NCI-H2196 (cell line): Measurements from ENCODE around the gene EHMT1.
"Not testable (repeated sequence)": the region's sequence is repeated elsewhere in the genome, so short reads cannot be mapped to it uniquely, and the experiment has no call there.

Source experiments
- DNase-seq: peaks from one replicate; lab custom pipeline; 2025; ENCODE audit not compliant: unreplicated experiment; lab: John Stamatoyannopoulos, UW

Gene EHMT1

GRCh38 chr9:137838576-137838975 is 219.8 kb downstream of the EHMT1 start:
- DNase-seq = no peak

- DNase-seq = no peak
These were observed 224.6 kb downstream of the EHMT1 start for GRCh38 chr9:137843355-137843754.

GRCh38 chr9:137851516-137852267 is 232.9 kb downstream of the EHMT1 start:
- no peak for DNase-seq

- DNase-seq = no peak
These were observed 234.7 kb downstream of the EHMT1 start for GRCh38 chr9:137853392-137853995.

GRCh38 chr9:137860361-137860760 is 241.6 kb downstream of the EHMT1 start:
- no peak for DNase-seq

- DNase-seq = no peak
These were observed 246.9 kb downstream of the EHMT1 start for GRCh38 chr9:137865581-137866145.

GRCh38 chr9:137866226-137867141 is 247.7 kb downstream of the EHMT1 start:
- no peak for DNase-seq

- no peak for DNase-seq
These were observed 251.6 kb downstream of the EHMT1 start for GRCh38 chr9:137870432-137870831.

- DNase-seq = no peak
These were observed 253.5 kb downstream of the EHMT1 start for GRCh38 chr9:137872296-137872695.

- no peak for DNase-seq
These were observed 254.6 kb downstream of the EHMT1 start for GRCh38 chr9:137873408-137873807.

- DNase-seq = no peak
These were observed 255.1 kb downstream of the EHMT1 start for GRCh38 chr9:137873858-137874362.

GRCh38 chr9:137875354-137875753 is 256.5 kb downstream of the EHMT1 start:
- DNase-seq = no peak

GRCh38 chr9:137875846-137876245 is 257.0 kb downstream of the EHMT1 start:
- DNase-seq = no peak

GRCh38 chr9:137876269-137876668 is 257.5 kb downstream of the EHMT1 start:
- DNase-seq = no peak

GRCh38 chr9:137876781-137877386 is 258.1 kb downstream of the EHMT1 start:
- no peak for DNase-seq

- DNase-seq = not testable (repeated sequence)
These were observed 258.8 kb downstream of the EHMT1 start, which contains the start of gene CACNA1B for GRCh38 chr9:137877506-137878122. CACNA1B (plus strand) TSS chr9:137877782; CDS start chr9:137877934, 152 bp downstream.

- DNase-seq = no peak
These were observed 259.5 kb downstream of the EHMT1 start for GRCh38 chr9:137878146-137878941.

GRCh38 chr9:137879052-137879451 is 260.2 kb downstream of the EHMT1 start:
- DNase-seq = no peak

GRCh38 chr9:137879566-137880150 is 260.9 kb downstream of the EHMT1 start:
- no peak for DNase-seq
